Stimulated activated CD8-positive, alpha-beta memory T cell treated with anti-CD3 and anti-CD28 coated beads, Interleukin-12 subunit alpha, Interleukin-12 subunit beta, amount 100 ng/mL, for 4 hours (primary cell): ENCODE measurements around the gene SOX21.

Experiments used
- DNase-seq: peaks from one replicate; pipeline ENCODE4 v3.0.0-alpha.2; 2020; ENCODE audit warnings: low read depth

Gene SOX21

DNA sequence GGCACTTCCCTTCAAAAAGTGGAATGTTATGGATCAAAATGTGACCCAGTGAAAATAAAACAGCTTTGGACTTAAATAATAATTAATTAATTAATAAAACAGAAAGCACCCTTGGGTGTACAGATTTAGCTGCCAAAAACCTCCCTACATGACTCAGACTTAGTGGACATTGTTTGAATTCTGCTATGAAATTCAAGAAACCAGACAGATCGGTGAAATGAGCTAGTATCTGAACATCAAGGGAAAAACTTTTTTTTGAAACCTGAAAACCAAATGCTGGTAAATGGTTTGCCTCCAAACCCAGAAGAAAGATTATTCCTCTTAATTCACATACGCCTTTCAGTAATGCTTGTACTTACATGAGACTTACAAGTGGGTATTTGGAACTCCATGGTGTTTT, 33.5 kb downstream of the SOX21 start:
- no peak for DNase-seq

DNA sequence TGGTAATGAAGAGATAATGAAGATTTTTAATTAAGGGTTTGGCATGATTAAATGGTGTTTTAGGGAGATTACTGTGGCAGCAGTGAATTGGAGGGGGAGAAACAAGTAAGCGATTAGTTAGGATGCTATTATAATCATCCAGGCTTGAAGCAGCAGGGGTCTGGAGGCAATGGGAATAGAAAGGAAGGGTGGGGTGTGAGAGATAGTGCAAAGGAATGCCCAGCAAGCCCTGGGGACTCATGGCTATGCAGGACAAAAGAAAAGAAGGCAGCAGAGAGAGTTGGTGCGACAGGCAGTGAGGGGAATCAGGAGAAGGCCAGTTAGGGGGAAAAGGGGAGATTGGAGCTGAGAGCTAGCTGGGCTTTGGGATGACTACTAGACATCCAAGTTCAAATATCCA, 34.5 kb downstream of the SOX21 start:
- DNase-seq: no peak

DNA sequence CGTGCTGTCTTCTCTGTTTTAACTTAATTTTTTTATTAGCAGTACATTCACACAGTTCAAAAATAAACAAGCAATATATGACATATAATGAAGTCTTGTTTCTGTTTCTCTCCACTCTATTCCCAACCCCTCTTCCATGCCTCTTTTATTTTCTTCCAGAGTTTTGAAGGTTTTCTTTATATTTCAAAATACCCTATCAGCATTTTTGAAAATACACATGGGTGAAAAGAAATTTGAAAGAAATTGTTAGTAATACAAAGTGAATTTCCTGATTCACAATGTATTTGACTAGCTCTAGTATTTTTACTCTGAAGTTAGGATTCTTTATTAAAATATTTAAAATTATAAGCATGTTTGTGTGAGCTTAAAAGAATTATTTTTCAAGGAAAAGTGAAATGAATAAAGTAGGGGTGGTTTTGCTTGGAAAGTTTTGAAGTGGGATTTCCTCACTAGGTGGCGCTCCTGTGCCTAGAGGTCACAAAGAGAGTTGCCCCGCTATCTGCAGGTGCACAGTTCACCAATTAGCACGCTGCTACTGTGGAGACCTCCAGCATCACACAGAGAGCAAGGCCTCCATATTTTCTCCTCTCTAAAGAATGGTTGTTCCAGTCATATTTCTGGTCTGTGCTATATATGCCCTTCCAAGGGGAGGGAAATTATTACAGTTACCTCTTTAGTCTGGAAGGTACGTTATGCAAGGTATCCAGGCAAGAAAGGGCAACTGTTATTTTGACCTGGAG, 37.6 kb downstream of the SOX21 start:
- DNase-seq: no peak

DNA sequence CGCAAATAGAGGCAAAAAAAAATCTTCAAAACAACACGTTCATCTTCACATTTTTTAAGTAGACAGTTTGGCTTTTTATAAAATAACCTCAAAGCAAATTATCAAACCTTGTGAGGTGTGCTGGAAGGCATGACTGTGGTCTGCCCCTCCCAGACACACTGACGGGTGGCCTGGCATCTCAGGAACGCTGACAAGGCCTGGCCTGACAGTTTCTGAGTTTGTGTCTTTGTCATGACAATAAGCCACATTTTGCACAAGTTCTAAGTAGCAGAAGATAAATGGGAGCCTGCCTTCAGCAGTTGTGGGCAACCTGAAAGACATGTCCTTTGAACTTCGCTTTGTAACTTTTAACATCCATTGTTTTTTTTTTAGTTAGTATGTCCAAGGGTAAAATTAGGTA, 38.5 kb downstream of the SOX21 start:
- DNase-seq: no peak

DNA sequence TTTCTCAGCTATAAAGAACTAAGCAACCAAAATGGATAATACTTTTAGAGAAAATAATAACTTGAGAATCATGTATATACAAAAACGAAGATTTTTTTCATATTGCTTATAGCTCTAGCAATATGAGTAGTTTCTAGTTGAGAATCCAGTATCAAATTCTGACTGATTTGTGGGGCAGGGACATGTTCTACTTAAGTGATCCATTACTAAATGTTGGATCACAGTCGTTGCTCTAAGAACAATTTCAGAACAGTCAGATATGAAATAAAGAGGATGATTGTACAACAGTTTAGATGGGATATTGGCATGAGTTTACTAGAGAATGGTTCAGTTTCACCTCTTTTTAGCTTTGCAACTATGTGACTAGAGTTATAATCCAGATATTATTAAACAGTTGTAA, 39.9 kb downstream of the SOX21 start:
- DNase-seq: no peak

DNA sequence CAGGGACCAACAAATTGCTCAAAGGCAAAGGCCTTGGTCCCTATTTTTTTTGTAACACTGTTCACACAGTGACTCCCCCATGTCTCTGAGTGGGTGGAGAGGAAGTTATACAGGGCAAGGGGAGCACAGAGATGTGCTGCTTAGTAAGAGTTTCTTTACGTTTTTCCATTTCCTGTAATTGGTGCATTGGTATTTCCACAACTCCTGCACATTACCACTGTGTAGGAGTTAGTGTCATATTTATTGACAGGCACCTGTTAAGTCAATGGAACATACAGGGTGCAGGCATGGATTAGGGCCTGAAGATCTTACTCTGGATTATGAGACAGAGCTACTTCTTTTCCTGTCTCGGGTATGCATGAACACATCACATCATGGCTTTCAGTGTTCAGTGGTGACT, 45.2 kb downstream of the SOX21 start:
- DNase-seq: no peak

DNA sequence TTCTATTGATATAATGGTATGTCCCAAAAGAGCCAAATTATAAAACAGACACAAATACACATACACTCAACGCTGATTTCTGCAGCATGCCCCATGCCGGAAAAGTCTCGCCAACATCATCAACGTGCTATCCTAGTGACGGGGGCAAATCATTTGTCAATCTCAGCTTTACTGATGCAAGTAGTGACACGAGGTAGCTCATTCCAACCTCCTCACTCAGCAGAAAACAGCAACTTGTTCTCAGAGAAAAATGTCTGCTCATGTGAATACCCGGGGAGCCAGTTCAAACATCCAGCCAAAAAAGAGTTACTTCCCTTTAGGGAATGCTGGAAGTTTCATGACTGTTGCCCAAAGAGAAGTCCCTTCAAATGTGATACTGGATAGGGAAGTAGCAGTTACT, 46.3 kb downstream of the SOX21 start:
- no peak for DNase-seq

DNA sequence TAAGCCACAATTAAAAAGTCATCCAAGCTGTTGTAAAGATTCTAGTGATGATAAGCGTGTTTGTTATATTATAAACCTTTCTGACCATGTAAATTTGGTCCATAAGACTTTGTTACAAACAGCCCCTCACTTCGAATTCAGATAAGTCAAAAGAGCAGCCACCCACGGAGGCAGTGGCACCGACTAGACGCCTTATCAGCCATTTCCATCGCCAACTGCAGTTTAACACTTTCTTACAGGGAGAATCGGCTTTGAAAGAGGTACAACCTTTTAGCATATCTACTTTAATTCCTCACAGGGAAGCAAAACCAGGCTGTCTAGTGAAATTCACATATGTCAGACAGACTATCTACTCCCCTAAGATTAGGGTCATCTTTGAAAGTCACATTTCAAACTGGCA, 47.5 kb downstream of the SOX21 start:
- DNase-seq: no peak

DNA sequence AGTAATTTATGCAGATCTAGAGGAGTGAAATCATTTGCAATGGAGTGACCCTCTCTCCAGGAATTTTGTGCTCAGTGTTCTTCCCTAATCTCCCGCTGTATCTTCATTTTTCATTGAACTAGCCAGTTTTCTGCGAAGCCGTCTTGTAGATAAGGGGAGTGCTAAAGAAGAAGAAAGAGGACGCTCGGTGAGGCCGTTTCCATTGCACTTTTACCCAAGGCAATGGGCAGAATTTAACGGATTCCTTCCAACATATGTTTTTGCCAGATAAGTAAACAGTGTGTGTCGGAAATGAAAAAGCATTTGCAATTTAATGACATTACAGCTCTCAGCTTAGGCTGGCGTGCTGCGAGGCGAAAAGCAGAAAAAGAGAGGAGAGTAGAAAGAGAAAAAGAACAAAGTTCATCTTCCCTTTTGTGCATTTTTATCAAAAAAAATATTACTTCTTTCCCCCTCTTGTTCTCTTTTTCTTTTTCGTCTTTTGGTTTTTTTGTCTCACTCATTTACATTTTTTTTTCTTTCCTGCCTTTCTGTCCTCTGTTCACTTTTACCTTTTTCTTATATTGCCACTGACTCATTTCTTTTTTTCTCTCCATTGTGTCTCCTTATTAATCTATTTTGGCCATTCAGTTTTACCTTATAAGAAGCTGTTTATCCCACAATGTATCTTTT, 49.9 kb downstream of the SOX21 start:
- DNase-seq: no peak

DNA sequence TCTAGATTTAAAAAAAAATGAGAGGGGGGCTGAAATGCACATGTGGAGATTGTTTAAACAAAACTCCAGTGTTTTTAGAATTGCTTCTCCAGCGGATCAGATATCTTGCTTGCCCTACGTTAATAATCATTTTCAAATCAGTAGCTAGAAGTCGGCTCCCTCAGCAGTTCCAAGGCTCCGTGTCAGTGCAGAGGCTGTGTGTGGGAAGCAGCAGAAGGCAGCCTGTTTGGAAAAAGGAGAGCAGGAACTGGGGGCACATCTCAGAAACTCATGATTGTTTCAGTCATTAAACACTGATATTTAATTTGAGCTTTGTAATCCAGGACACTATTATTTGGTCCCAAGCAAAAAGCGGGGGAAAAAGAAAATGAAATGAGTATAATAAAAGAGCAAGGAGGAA, 50.9 kb downstream of the SOX21 start:
- no peak for DNase-seq

DNA sequence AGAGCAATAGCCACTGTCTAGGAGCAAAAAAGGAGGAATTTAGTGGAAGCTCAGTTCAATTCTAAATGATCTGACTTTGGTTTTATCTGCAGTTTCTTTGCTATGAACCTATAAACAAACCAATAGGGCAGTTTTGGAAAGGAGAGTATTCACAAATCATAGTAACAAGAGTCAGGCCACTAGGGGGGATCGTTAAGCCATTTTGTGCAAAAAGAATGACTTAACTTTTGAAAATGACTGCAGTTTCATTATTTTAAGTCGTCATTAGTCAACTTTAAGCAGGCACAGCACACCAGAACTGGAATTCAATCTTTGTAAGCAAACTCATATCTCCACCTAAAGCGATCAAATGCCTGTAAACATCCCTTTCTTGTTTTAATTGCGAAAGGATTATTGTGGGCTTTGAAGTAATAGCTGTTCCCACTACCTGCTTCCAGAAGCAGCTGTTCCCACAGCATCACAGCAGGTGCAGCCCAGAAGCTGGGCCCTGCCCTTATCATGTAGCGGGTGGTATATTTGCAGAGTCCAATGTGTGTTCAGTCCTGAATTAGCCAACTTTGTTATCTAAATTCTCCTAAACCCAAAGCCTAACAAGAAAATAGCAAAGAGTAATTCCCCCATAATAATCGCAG, 51.5 kb downstream of the SOX21 start:
- no peak for DNase-seq
